HepG2 (cell line): ENCODE data around the gene STX7. TPM values are rescaled to one million over a fixed set of nuclear protein-coding genes. Genes with fewer than 3 reads are reported as not detected.

Experiments used
- ATRX ChIP-seq: sonication (generic); formaldehyde crosslinking; IDR thresholded peaks from 2 replicates; pipeline ENCODE4 v1.4.0; 2020; ENCODE audit warnings: missing genetic modification reagents, borderline replicate concordance
- NFRKB ChIP-seq: fragments of 450-650 bp; IDR thresholded peaks from 2 replicates; pipeline ENCODE4 v1.6.1; 2017
- PITX1 ChIP-seq: sonication (generic); formaldehyde crosslinking; IDR thresholded peaks from 2 replicates; pipeline ENCODE4 v1.5.1; 2020; ENCODE audit warnings: mild to moderate bottlenecking, missing genetic modification reagents
- ZBTB3 ChIP-seq: sonication (generic); formaldehyde crosslinking; IDR thresholded peaks from 2 replicates; pipeline ENCODE4 v1.4.0; 2020; ENCODE audit warnings: low read depth, mild to moderate bottlenecking, moderate library complexity, missing genetic modification reagents, borderline replicate concordance
- ZNF549 ChIP-seq: sonication (generic); formaldehyde crosslinking; IDR thresholded peaks from 2 replicates; pipeline ENCODE4 v1.5.0; 2020; ENCODE audit warnings: missing genetic modification reagents
- ZNF878 ChIP-seq: sonication (generic); formaldehyde crosslinking; IDR thresholded peaks from 2 replicates; pipeline ENCODE4 v1.8.1; 2023; ENCODE audit warnings: mild to moderate bottlenecking, missing genetic modification reagents, moderate library complexity
- polyA plus RNA-seq, 8 experiments: library from polyadenylated mRNA; depleted of rRNA in 3 of 8; stranded (reverse) in 7 of 8; unstranded in 1 of 8; fragments of >200 nt; fragmentation: Illumina TruSeq in 4 of 8; extraction: Trizol in 4 of 8; gene quantifications; 2 replicates each; pipeline versions ENCODE4 v1.2.1 to v1.2.3, GENCODE V29; 2011 to 2016; ENCODE audit warnings: low read depth in 4 of 8, missing spikeins in 1 of 8, mixed read lengths in 1 of 8; ENCODE audit not compliant: insufficient read depth in 1 of 8
- total RNA-seq, 5 experiments: library from RNA; depleted of rRNA; stranded (reverse); fragments of >200 nt; fragmentation: Illumina TruSeq; extraction: Trizol; gene quantifications; 2 replicates each; pipeline ENCODE4 v1.2.3, GENCODE V29; 2016; ENCODE audit warnings: low read depth in 1 of 5
- TF ChIP-seq, protein P1 (sequence below): sonication (generic); formaldehyde crosslinking; IDR thresholded peaks from 2 replicates; pipeline ENCODE4 v1.4.0; 2020; ENCODE audit warnings: missing genetic modification reagents
- TF ChIP-seq, protein P2 (sequence below): sonication (generic); formaldehyde crosslinking; conservative IDR thresholded peaks from 2 replicates; pipeline ENCODE4 v1.4.0; 2020; ENCODE audit warnings: missing genetic modification reagents
- TF ChIP-seq, protein P3 (sequence below): sonication (generic); formaldehyde crosslinking; IDR thresholded peaks from 2 replicates; pipeline ENCODE4 v1.4.0; 2020; ENCODE audit warnings: mild to moderate bottlenecking, missing genetic modification reagents, borderline replicate concordance
- TF ChIP-seq, protein P4 (sequence below): sonication (generic); formaldehyde crosslinking; IDR thresholded peaks from 2 replicates; pipeline ENCODE4 v1.4.0; 2020; ENCODE audit warnings: missing genetic modification reagents, borderline replicate concordance
- TF ChIP-seq, protein P5 (sequence below): IDR thresholded peaks from 2 replicates; pipeline ENCODE4 v1.6.1; 2018; ENCODE audit warnings: missing genetic modification reagents
- TF ChIP-seq, protein P6 (sequence below): sonication (generic); formaldehyde crosslinking; IDR thresholded peaks from 2 replicates; pipeline ENCODE4 v1.8.1; 2023; ENCODE audit warnings: mild to moderate bottlenecking, moderate library complexity, missing genetic modification reagents

The STX7 gene
- total and polyA plus RNA-seq, 2 of the 13 experiments (the other 11 are each of a cell fraction or from before 2014, with no cell fraction given), result 28.0 to 34.7 TPM

DNA sequence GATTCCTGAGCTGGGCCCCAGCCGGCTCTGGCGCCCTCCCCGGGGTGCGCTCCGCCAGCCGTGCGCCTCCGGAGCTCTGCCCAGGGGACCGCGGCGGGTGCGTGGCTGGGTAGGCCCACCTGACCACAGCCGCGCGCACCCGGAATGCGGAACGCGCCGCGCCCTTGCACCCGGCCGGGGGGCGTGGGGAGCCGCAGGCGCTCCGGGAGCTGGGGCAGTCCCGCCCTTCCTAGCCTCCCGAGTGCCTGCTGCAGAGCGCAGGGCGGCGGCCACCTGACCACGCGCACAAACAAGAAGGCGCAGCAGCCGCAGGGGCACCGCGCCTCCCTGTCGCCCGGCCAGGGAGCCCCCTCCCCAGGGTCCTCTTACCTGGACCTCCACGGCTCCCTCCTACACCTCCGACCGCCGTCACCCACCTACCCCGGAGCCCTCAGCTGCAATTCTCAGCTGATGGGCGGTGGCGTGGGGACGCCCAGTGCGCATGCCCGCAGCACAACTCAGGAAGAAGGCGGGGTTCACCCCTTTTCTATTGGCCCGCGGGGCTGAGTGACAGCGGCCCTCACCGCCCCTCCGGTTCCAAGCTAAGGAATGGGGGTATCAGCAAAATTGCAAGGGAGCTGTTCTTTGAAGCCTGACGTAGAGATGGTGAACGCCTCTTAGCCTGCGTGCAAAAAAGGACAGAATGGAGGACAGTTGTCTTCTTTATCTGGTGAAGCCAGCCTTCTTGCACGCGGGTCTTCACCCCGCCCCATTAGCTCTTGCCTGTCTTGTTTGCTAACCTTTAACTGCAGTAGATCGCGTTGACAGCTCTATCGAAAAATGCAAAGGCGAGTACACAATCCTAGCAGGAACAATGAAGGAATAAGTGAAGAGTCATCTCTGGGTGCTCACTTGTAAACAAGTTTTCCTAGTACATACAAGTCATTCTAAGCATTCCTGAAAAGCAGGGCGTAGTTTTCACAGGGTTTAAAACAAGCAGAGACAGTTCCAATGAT lies at the start of gene STX7 (continued):
- TF ChIP-seq, protein P1, sequence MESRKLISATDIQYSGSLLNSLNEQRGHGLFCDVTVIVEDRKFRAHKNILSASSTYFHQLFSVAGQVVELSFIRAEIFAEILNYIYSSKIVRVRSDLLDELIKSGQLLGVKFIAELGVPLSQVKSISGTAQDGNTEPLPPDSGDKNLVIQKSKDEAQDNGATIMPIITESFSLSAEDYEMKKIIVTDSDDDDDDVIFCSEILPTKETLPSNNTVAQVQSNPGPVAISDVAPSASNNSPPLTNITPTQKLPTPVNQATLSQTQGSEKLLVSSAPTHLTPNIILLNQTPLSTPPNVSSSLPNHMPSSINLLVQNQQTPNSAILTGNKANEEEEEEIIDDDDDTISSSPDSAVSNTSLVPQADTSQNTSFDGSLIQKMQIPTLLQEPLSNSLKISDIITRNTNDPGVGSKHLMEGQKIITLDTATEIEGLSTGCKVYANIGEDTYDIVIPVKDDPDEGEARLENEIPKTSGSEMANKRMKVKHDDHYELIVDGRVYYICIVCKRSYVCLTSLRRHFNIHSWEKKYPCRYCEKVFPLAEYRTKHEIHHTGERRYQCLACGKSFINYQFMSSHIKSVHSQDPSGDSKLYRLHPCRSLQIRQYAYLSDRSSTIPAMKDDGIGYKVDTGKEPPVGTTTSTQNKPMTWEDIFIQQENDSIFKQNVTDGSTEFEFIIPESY (CRISPR knock-in tag), result peak; percentile 14; the same call in 1 of the 2 replicates
- TF ChIP-seq ZBTB3 (CRISPR knock-in tag) (peak; percentile 75; the same call in 1 of the 2 replicates), ATRX (no peak), NFRKB (no peak), PITX1 (CRISPR knock-in tag) (peak; percentile 67; the same call in 1 of the 2 replicates), ZNF878 (CRISPR knock-in tag) (peak; percentile 86; the same call in 1 of the 2 replicates), ZNF549 (CRISPR knock-in tag) (0 out of 2 replicates have a peak, but pooled peaks have one; percentile 44)
- TF ChIP-seq, protein P2, sequence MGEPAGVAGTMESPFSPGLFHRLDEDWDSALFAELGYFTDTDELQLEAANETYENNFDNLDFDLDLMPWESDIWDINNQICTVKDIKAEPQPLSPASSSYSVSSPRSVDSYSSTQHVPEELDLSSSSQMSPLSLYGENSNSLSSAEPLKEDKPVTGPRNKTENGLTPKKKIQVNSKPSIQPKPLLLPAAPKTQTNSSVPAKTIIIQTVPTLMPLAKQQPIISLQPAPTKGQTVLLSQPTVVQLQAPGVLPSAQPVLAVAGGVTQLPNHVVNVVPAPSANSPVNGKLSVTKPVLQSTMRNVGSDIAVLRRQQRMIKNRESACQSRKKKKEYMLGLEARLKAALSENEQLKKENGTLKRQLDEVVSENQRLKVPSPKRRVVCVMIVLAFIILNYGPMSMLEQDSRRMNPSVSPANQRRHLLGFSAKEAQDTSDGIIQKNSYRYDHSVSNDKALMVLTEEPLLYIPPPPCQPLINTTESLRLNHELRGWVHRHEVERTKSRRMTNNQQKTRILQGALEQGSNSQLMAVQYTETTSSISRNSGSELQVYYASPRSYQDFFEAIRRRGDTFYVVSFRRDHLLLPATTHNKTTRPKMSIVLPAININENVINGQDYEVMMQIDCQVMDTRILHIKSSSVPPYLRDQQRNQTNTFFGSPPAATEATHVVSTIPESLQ (CRISPR knock-in tag), result peak; percentile 18; the same call in 1 of the 2 replicates
- TF ChIP-seq, protein P3, sequence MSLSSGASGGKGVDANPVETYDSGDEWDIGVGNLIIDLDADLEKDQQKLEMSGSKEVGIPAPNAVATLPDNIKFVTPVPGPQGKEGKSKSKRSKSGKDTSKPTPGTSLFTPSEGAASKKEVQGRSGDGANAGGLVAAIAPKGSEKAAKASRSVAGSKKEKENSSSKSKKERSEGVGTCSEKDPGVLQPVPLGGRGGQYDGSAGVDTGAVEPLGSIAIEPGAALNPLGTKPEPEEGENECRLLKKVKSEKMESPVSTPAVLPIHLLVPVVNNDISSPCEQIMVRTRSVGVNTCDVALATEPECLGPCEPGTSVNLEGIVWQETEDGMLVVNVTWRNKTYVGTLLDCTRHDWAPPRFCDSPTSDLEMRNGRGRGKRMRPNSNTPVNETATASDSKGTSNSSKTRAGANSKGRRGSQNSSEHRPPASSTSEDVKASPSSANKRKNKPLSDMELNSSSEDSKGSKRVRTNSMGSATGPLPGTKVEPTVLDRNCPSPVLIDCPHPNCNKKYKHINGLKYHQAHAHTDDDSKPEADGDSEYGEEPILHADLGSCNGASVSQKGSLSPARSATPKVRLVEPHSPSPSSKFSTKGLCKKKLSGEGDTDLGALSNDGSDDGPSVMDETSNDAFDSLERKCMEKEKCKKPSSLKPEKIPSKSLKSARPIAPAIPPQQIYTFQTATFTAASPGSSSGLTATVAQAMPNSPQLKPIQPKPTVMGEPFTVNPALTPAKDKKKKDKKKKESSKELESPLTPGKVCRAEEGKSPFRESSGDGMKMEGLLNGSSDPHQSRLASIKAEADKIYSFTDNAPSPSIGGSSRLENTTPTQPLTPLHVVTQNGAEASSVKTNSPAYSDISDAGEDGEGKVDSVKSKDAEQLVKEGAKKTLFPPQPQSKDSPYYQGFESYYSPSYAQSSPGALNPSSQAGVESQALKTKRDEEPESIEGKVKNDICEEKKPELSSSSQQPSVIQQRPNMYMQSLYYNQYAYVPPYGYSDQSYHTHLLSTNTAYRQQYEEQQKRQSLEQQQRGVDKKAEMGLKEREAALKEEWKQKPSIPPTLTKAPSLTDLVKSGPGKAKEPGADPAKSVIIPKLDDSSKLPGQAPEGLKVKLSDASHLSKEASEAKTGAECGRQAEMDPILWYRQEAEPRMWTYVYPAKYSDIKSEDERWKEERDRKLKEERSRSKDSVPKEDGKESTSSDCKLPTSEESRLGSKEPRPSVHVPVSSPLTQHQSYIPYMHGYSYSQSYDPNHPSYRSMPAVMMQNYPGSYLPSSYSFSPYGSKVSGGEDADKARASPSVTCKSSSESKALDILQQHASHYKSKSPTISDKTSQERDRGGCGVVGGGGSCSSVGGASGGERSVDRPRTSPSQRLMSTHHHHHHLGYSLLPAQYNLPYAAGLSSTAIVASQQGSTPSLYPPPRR (CRISPR knock-in tag), result peak; percentile 30; the same call in 1 of the 2 replicates
- TF ChIP-seq, protein P4, sequence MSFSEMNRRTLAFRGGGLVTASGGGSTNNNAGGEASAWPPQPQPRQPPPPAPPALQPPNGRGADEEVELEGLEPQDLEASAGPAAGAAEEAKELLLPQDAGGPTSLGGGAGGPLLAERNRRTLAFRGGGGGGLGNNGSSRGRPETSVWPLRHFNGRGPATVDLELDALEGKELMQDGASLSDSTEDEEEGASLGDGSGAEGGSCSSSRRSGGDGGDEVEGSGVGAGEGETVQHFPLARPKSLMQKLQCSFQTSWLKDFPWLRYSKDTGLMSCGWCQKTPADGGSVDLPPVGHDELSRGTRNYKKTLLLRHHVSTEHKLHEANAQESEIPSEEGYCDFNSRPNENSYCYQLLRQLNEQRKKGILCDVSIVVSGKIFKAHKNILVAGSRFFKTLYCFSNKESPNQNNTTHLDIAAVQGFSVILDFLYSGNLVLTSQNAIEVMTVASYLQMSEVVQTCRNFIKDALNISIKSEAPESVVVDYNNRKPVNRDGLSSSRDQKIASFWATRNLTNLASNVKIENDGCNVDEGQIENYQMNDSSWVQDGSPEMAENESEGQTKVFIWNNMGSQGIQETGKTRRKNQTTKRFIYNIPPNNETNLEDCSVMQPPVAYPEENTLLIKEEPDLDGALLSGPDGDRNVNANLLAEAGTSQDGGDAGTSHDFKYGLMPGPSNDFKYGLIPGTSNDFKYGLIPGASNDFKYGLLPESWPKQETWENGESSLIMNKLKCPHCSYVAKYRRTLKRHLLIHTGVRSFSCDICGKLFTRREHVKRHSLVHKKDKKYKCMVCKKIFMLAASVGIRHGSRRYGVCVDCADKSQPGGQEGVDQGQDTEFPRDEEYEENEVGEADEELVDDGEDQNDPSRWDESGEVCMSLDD (CRISPR knock-in tag), result 0 out of 2 replicates have a peak, but pooled peaks have one; percentile 60
- TF ChIP-seq, protein P5, sequence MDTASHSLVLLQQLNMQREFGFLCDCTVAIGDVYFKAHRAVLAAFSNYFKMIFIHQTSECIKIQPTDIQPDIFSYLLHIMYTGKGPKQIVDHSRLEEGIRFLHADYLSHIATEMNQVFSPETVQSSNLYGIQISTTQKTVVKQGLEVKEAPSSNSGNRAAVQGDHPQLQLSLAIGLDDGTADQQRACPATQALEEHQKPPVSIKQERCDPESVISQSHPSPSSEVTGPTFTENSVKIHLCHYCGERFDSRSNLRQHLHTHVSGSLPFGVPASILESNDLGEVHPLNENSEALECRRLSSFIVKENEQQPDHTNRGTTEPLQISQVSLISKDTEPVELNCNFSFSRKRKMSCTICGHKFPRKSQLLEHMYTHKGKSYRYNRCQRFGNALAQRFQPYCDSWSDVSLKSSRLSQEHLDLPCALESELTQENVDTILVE, result peak; percentile 69
- TF ChIP-seq, protein P6, sequence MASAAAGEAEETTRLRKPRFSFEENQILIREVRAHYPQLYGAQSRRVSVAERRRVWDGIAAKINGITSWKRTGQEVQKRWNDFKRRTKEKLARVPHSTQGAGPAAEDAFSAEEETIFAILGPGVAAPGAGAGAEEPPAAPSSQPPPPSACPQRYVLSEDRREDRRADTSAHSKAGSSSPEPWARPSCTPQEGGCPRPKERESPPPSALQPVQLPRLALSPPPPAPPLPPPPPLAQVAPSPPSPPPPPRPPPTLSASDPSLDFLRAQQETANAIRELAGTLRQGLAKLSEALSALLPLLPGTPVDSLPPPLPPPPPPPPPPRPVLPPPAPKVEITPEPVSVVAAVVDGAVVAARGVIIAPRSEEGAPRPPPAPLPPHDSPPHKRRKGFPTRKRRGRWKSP (CRISPR knock-in tag), result peak; percentile 85
